ENCODE results near the gene NDUFS6.

The NDUFS6 gene

GRCh38 chr5:1823381-1824034 is 22.3 kb downstream of the NDUFS6 start:
- H3K27me3 ChIP-seq (ENCODE audit: insufficient read depth, poor library complexity, severe bottlenecking), result no peaks in the 10 kb centered on the region
- H3K4me3 ChIP-seq (replicated peaks; ENCODE audit: insufficient read depth, low read length), result no peak overlapping the region
- H3K27ac ChIP-seq (replicated peaks), result no peak overlapping the region
- TF ChIP-seq SPI1 (IDR thresholded peaks at IDR 0.05; ENCODE audit: borderline replicate concordance, low read depth) (no peak), GABPA (IDR thresholded peaks at IDR 0.05; ENCODE audit: low read depth) (no peak), POLR2AphosphoS5 (IDR thresholded peaks at IDR 0.05; ENCODE audit: low read depth) (no peak), REST (IDR thresholded peaks at IDR 0.05; ENCODE audit: insufficient replicate concordance, low read depth) (no peak), CTCF (IDR thresholded peaks at IDR 0.05; ENCODE audit: insufficient read depth, low read length) (no peak)
- DNase-seq (ENCODE audit: low read depth in 1 of 2, low spot score in 1 of 2), result no peak

- DNase-seq (ENCODE audit: low read depth in 1 of 2, low spot score in 1 of 2), result no peak
- Histone ChIP-seq H3K27me3 (ENCODE audit: insufficient read depth, poor library complexity, severe bottlenecking) (no peaks in the 10 kb centered on the region), H3K4me3 (replicated peaks; ENCODE audit: insufficient read depth, low read length) (no peak overlapping the region), H3K27ac (replicated peaks) (no peak overlapping the region)
- TF ChIP-seq POLR2AphosphoS5 (IDR thresholded peaks at IDR 0.05; ENCODE audit: low read depth) (no peak), CTCF (IDR thresholded peaks at IDR 0.05; ENCODE audit: insufficient read depth, low read length) (no peak), SPI1 (IDR thresholded peaks at IDR 0.05; ENCODE audit: borderline replicate concordance, low read depth) (no peak), GABPA (IDR thresholded peaks at IDR 0.05; ENCODE audit: low read depth) (no peak), REST (IDR thresholded peaks at IDR 0.05; ENCODE audit: insufficient replicate concordance, low read depth) (no peak)
Measured at GRCh38 chr5:1824109-1824821, 23.1 kb downstream of the NDUFS6 start.

GRCh38 chr5:1824903-1825841 is 24.0 kb downstream of the NDUFS6 start:
- Histone ChIP-seq H3K27me3 (ENCODE audit: insufficient read depth, poor library complexity, severe bottlenecking) (no peaks in the 10 kb centered on the region), H3K4me3 (replicated peaks; ENCODE audit: insufficient read depth, low read length) (no peak overlapping the region), H3K27ac (replicated peaks) (no peak overlapping the region)
- no peak for TF ChIP-seq SPI1 (IDR thresholded peaks at IDR 0.05; ENCODE audit: borderline replicate concordance, low read depth)
- TF ChIP-seq POLR2AphosphoS5 (IDR thresholded peaks at IDR 0.05; ENCODE audit: low read depth), result no peak
- TF ChIP-seq CTCF (IDR thresholded peaks at IDR 0.05; ENCODE audit: insufficient read depth, low read length), result no peak
- TF ChIP-seq GABPA (IDR thresholded peaks at IDR 0.05; ENCODE audit: low read depth), result no peak
- TF ChIP-seq REST (IDR thresholded peaks at IDR 0.05; ENCODE audit: insufficient replicate concordance, low read depth), result no peak
- no peak for DNase-seq (ENCODE audit: low read depth in 1 of 2, low spot score in 1 of 2)

Measured in HL-60 (cell line).